ENCODE measurements around the gene LANCL1.

The LANCL1 gene

GRCh38 chr2:210476194-210477128 is at the start of gene LANCL1:
TSS of gene LANCL1 (minus strand) at chr2:210476759. CDS start at chr2:210476396, 363 bp downstream.
- DNase-seq (peak; percentile 87), ATAC-seq (ENCODE audit: insufficient read depth, low read depth) (peak; percentile 99)
- Histone ChIP-seq H2AFZ (ENCODE audit: low read depth, low read length) (peak within 1 kb of the TSS; percentile 77), H3K27ac (ENCODE audit: low read length) (peak within 1 kb of the TSS; percentile 98), H3K4me1 (ENCODE audit: insufficient read depth, low read length) (peaks cover 34% of the 10 kb centered on the region), H3K9ac (ENCODE audit: low read depth, low read length) (peak within 1 kb of the TSS; percentile 99), H3K36me3 (ENCODE audit: insufficient read depth, low read length) (peaks cover 31% of the 10 kb centered on the region), H3K4me3 (ENCODE audit: low read depth in 1 of 2, low read length in 2 of 2) (peak within 1 kb of the TSS; percentile 71 to 80), H3K9me3 (ENCODE audit: insufficient read depth, low read length, severe bottlenecking) (no peaks in the 10 kb centered on the region), H3K79me2 (ENCODE audit: insufficient read depth, low read length) (peaks cover 26% of the 10 kb centered on the region), H4K20me1 (ENCODE audit: insufficient read depth, low read length) (no peaks in the 10 kb centered on the region), H3K4me2 (ENCODE audit: insufficient read depth, low read length) (peak within 1 kb of the TSS; percentile 82), H3K27me3 (ENCODE audit: insufficient read depth, low read length, poor library complexity) (no peaks in the 10 kb centered on the region)
- no peak for TF ChIP-seq EZH2 (IDR thresholded peaks at IDR 0.05; ENCODE audit: borderline replicate concordance, low read depth, low read length, severe bottlenecking)
- TF ChIP-seq, protein P1, sequence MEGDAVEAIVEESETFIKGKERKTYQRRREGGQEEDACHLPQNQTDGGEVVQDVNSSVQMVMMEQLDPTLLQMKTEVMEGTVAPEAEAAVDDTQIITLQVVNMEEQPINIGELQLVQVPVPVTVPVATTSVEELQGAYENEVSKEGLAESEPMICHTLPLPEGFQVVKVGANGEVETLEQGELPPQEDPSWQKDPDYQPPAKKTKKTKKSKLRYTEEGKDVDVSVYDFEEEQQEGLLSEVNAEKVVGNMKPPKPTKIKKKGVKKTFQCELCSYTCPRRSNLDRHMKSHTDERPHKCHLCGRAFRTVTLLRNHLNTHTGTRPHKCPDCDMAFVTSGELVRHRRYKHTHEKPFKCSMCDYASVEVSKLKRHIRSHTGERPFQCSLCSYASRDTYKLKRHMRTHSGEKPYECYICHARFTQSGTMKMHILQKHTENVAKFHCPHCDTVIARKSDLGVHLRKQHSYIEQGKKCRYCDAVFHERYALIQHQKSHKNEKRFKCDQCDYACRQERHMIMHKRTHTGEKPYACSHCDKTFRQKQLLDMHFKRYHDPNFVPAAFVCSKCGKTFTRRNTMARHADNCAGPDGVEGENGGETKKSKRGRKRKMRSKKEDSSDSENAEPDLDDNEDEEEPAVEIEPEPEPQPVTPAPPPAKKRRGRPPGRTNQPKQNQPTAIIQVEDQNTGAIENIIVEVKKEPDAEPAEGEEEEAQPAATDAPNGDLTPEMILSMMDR (IDR thresholded peaks at IDR 0.05; ENCODE audit: borderline replicate concordance, extremely low read depth, low read length, poor library complexity, severe bottlenecking), result no peak

- ATAC-seq (ENCODE audit: insufficient read depth, low read depth) (no peak), DNase-seq (no peak)
These were observed 48.0 kb upstream of the LANCL1 start for GRCh38 chr2:210524533-210524932.

DNA sequence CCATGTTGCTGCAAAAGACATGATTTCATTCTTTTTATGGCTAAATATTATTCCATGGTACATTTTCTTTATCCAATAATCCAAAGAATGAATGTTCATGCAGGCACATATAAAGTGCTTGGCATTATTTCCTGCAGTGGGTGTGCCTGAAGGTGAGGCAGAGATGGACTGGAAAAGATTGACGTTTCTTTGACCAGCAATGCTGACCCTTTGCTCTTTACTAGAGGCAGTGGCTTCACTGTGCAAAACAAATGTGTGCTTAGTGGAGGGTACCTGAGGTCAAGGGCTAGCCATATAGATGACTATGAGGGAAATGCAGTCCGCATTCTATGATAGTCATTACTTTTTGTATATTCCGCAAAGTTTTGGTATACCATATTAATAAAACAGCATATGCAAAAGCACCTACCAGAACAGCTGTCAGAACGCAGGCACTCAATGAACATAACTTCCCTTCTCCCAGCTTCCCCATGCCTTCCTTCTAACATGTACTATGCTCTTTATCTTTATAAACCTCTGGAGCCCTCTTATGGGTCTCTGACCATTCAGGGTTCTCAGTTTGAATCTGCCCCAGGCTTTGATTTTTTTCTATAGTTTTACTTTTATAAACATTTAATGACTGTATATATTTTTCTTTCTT is 47.2 kb upstream of the LANCL1 start:
- H3K27ac ChIP-seq (ENCODE audit: low read length), result no peak overlapping the region
- H3K4me3 ChIP-seq (ENCODE audit: low read depth in 1 of 2, low read length in 2 of 2), result no peak overlapping the region
- H3K27me3 ChIP-seq (ENCODE audit: insufficient read depth, low read length, poor library complexity), result no peaks in the 10 kb centered on the region
- no peak overlapping the region for H3K9ac ChIP-seq (ENCODE audit: low read depth, low read length)
- no peak overlapping the region for H2AFZ ChIP-seq (ENCODE audit: low read depth, low read length)
- no peaks in the 10 kb centered on the region for H4K20me1 ChIP-seq (ENCODE audit: insufficient read depth, low read length)
- TF ChIP-seq, protein P1 (IDR thresholded peaks at IDR 0.05; ENCODE audit: borderline replicate concordance, extremely low read depth, low read length, poor library complexity, severe bottlenecking), result no peak
- no peak for TF ChIP-seq EZH2 (IDR thresholded peaks at IDR 0.05; ENCODE audit: borderline replicate concordance, low read depth, low read length, severe bottlenecking)
- DNase-seq, result no peak
- no peaks in the 10 kb centered on the region for H3K79me2 ChIP-seq (ENCODE audit: insufficient read depth, low read length)
- H3K4me2 ChIP-seq (ENCODE audit: insufficient read depth, low read length), result no peak overlapping the region
- ATAC-seq (ENCODE audit: insufficient read depth, low read depth), result no peak
- peaks cover 17% of the 10 kb centered on the region for H3K4me1 ChIP-seq (ENCODE audit: insufficient read depth, low read length)
- no peaks in the 10 kb centered on the region for H3K36me3 ChIP-seq (ENCODE audit: insufficient read depth, low read length)
- H3K9me3 ChIP-seq (ENCODE audit: insufficient read depth, low read length, severe bottlenecking), result no peaks in the 10 kb centered on the region

More at GRCh38 chr2:210524533-210524932, 48.0 kb upstream of the LANCL1 start:
- TF ChIP-seq EZH2 (IDR thresholded peaks at IDR 0.05; ENCODE audit: borderline replicate concordance, low read depth, low read length, severe bottlenecking), result no peak
- TF ChIP-seq, protein P1 (IDR thresholded peaks at IDR 0.05; ENCODE audit: borderline replicate concordance, extremely low read depth, low read length, poor library complexity, severe bottlenecking), result no peak
- no peak overlapping the region for H3K4me3 ChIP-seq (ENCODE audit: low read depth in 1 of 2, low read length in 2 of 2)
- no peak overlapping the region for H2AFZ ChIP-seq (ENCODE audit: low read depth, low read length)
- no peaks in the 10 kb centered on the region for H3K36me3 ChIP-seq (ENCODE audit: insufficient read depth, low read length)
- H3K79me2 ChIP-seq (ENCODE audit: insufficient read depth, low read length), result no peaks in the 10 kb centered on the region
- H3K27me3 ChIP-seq (ENCODE audit: insufficient read depth, low read length, poor library complexity), result no peaks in the 10 kb centered on the region
- no peak overlapping the region for H3K9ac ChIP-seq (ENCODE audit: low read depth, low read length)
- H4K20me1 ChIP-seq (ENCODE audit: insufficient read depth, low read length), result no peaks in the 10 kb centered on the region
- no peaks in the 10 kb centered on the region for H3K9me3 ChIP-seq (ENCODE audit: insufficient read depth, low read length, severe bottlenecking)
- no peak overlapping the region for H3K27ac ChIP-seq (ENCODE audit: low read length)
- peaks cover 9% of the 10 kb centered on the region for H3K4me1 ChIP-seq (ENCODE audit: insufficient read depth, low read length)
- no peak overlapping the region for H3K4me2 ChIP-seq (ENCODE audit: insufficient read depth, low read length)
